T-helper 2 cell treated with Interferon-gamma antibody and Interleukin-4, amounts not matched to agents 5 μg/mL and 100 μg/mL, for 36 hours (primary cell): ENCODE measurements around the gene EYA4.
"Not testable (repeated sequence)": the region's sequence is repeated elsewhere in the genome, so short reads cannot be mapped to it uniquely, and the experiment has no call there.

Source experiments
- DNase-seq: peaks from one replicate; pipeline ENCODE4 v3.0.0; 2021; ENCODE audit warnings: low spot score
- H3K27ac Mint-ChIP-seq: one replicate; pipeline ENCODE4 v1.8.0; 2021; ENCODE audit warnings: mild to moderate bottlenecking, mixed read lengths
- H3K27me3 Mint-ChIP-seq: one replicate; pipeline ENCODE4 v1.8.0; 2021; ENCODE audit warnings: low read depth, mixed read lengths
- H3K36me3 Mint-ChIP-seq: one replicate; pipeline ENCODE4 v1.8.0; 2021; ENCODE audit warnings: low read depth, mixed read lengths
- H3K4me1 Mint-ChIP-seq: one replicate; pipeline ENCODE4 v1.8.0; 2021; ENCODE audit warnings: low read depth, mixed read lengths
- H3K4me3 Mint-ChIP-seq: one replicate; pipeline ENCODE4 v1.8.0; 2022; ENCODE audit warnings: mild to moderate bottlenecking, moderate library complexity, mixed read lengths
- H3K9me3 Mint-ChIP-seq: one replicate; pipeline ENCODE4 v1.8.0; 2021; ENCODE audit warnings: mixed read lengths

Gene EYA4

GRCh38 chr6:133548423-133549159 lies 307.4 kb downstream of the EYA4 start:
- H3K36me3 Mint-ChIP-seq = no peaks in the 10 kb centered on the region
- H3K27me3 Mint-ChIP-seq = peaks cover 2% of the 10 kb centered on the region
- no peaks in the 10 kb centered on the region for H3K9me3 Mint-ChIP-seq
- H3K27ac Mint-ChIP-seq = no peak overlapping the region
- H3K4me1 Mint-ChIP-seq = no peaks in the 10 kb centered on the region
- DNase-seq = no peak
- no peak overlapping the region for H3K4me3 Mint-ChIP-seq

- H3K36me3 Mint-ChIP-seq = no peaks in the 10 kb centered on the region
- peaks cover 2% of the 10 kb centered on the region for H3K27me3 Mint-ChIP-seq
- no peaks in the 10 kb centered on the region for H3K9me3 Mint-ChIP-seq
These were observed 308.2 kb downstream of the EYA4 start for GRCh38 chr6:133549371-133549801.

GRCh38 chr6:133550026-133550425 lies 308.9 kb downstream of the EYA4 start:
- Mint-ChIP-seq H3K4me1 (no peaks in the 10 kb centered on the region), H3K9me3 (no peaks in the 10 kb centered on the region), H3K27me3 (peaks cover 2% of the 10 kb centered on the region), H3K4me3 (no peak overlapping the region), H3K27ac (no peak overlapping the region), H3K36me3 (no peaks in the 10 kb centered on the region)
- no peak for DNase-seq

More at GRCh38 chr6:133549371-133549801, 308.2 kb downstream of the EYA4 start:
- no peak for DNase-seq
- Mint-ChIP-seq H3K4me1 (no peaks in the 10 kb centered on the region), H3K27ac (no peak overlapping the region), H3K4me3 (no peak overlapping the region)

- Mint-ChIP-seq H3K36me3 (no peaks in the 10 kb centered on the region), H3K27ac (no peak overlapping the region), H3K27me3 (peaks cover 2% of the 10 kb centered on the region), H3K9me3 (no peaks in the 10 kb centered on the region), H3K4me3 (no peak overlapping the region), H3K4me1 (no peaks in the 10 kb centered on the region)
- no peak for DNase-seq
These were observed 310.3 kb downstream of the EYA4 start for GRCh38 chr6:133551436-133551835.

- H3K4me3 Mint-ChIP-seq = no peak overlapping the region
- peaks cover 2% of the 10 kb centered on the region for H3K27me3 Mint-ChIP-seq
- H3K4me1 Mint-ChIP-seq = no peaks in the 10 kb centered on the region
- no peaks in the 10 kb centered on the region for H3K36me3 Mint-ChIP-seq
- no peaks in the 10 kb centered on the region for H3K9me3 Mint-ChIP-seq
- H3K27ac Mint-ChIP-seq = no peak overlapping the region
- no peak for DNase-seq
These were observed 310.7 kb downstream of the EYA4 start for GRCh38 chr6:133551847-133552341.

GRCh38 chr6:133553652-133554051 lies 312.5 kb downstream of the EYA4 start:
- Mint-ChIP-seq H3K4me3 (no peak overlapping the region), H3K9me3 (no peaks in the 10 kb centered on the region), H3K27me3 (peaks cover 2% of the 10 kb centered on the region), H3K36me3 (no peaks in the 10 kb centered on the region), H3K27ac (no peak overlapping the region), H3K4me1 (no peaks in the 10 kb centered on the region)
- DNase-seq = no peak

GRCh38 chr6:133554121-133554520 lies 313.0 kb downstream of the EYA4 start:
- H3K4me3 Mint-ChIP-seq, H3K36me3 Mint-ChIP-seq, H3K9me3 Mint-ChIP-seq: not testable (repeated sequence)

GRCh38 chr6:133555685-133556084 lies 314.5 kb downstream of the EYA4 start:
- Mint-ChIP-seq H3K27me3 (no peaks in the 10 kb centered on the region), H3K27ac (no peak overlapping the region)

More at GRCh38 chr6:133554121-133554520, 313.0 kb downstream of the EYA4 start:
- not testable (repeated sequence) for DNase-seq, H3K27me3 Mint-ChIP-seq, H3K4me1 Mint-ChIP-seq, H3K27ac Mint-ChIP-seq

GRCh38 chr6:133559926-133560325 lies 318.8 kb downstream of the EYA4 start:
- Mint-ChIP-seq H3K4me3 (no peak overlapping the region), H3K36me3 (no peaks in the 10 kb centered on the region), H3K27ac (no peak overlapping the region), H3K9me3 (no peaks in the 10 kb centered on the region), H3K27me3 (peaks cover 2% of the 10 kb centered on the region), H3K4me1 (no peaks in the 10 kb centered on the region)
- DNase-seq = no peak

More at GRCh38 chr6:133555685-133556084, 314.5 kb downstream of the EYA4 start:
- no peaks in the 10 kb centered on the region for H3K9me3 Mint-ChIP-seq
- H3K4me1 Mint-ChIP-seq = no peaks in the 10 kb centered on the region
- DNase-seq = no peak
- H3K36me3 Mint-ChIP-seq = no peaks in the 10 kb centered on the region
- no peak overlapping the region for H3K4me3 Mint-ChIP-seq

- Mint-ChIP-seq H3K27me3 (peaks cover 10% of the 10 kb centered on the region), H3K4me1 (peaks cover 6% of the 10 kb centered on the region), H3K4me3 (no peak overlapping the region), H3K27ac (no peak overlapping the region), H3K9me3 (no peaks in the 10 kb centered on the region), H3K36me3 (no peaks in the 10 kb centered on the region)
- DNase-seq = no peak
These were observed 326.5 kb downstream of the EYA4 start for GRCh38 chr6:133567636-133568035.

GRCh38 chr6:133568970-133569889 lies 328.1 kb downstream of the EYA4 start:
- H3K4me1 Mint-ChIP-seq = peaks cover 6% of the 10 kb centered on the region
- H3K36me3 Mint-ChIP-seq = no peaks in the 10 kb centered on the region
- peaks cover 10% of the 10 kb centered on the region for H3K27me3 Mint-ChIP-seq
- H3K4me3 Mint-ChIP-seq = peak overlapping the region; percentile 72
- no peaks in the 10 kb centered on the region for H3K9me3 Mint-ChIP-seq
- peak; percentile 11 for DNase-seq
- H3K27ac Mint-ChIP-seq = no peak overlapping the region

- Mint-ChIP-seq H3K36me3 (no peaks in the 10 kb centered on the region), H3K27me3 (peaks cover 10% of the 10 kb centered on the region), H3K4me3 (no peak overlapping the region), H3K27ac (no peak overlapping the region), H3K9me3 (no peaks in the 10 kb centered on the region), H3K4me1 (peaks cover 6% of the 10 kb centered on the region)
- no peak for DNase-seq
These were observed 330.5 kb downstream of the EYA4 start for GRCh38 chr6:133571681-133572080.

- H3K4me3 Mint-ChIP-seq = no peak overlapping the region
- no peak for DNase-seq
- H3K4me1 Mint-ChIP-seq = no peaks in the 10 kb centered on the region
- H3K9me3 Mint-ChIP-seq = no peaks in the 10 kb centered on the region
- H3K27ac Mint-ChIP-seq = no peak overlapping the region
- H3K27me3 Mint-ChIP-seq = peaks cover 5% of the 10 kb centered on the region
- no peaks in the 10 kb centered on the region for H3K36me3 Mint-ChIP-seq
These were observed 336.7 kb downstream of the EYA4 start for GRCh38 chr6:133577851-133578250.
